Cardiac muscle cell (in vitro differentiated cells and primary cell): ENCODE results near the gene PTGFRN. TPM values are rescaled to one million over a fixed set of nuclear protein-coding genes. Genes with fewer than 3 reads are reported as not detected.
A peak's percentile ranks its signal among the peaks of the same experiment; 100 is the strongest.

ENCODE experiments used
- DNase-seq, 2 donors: peaks; one replicate each; pipeline versions ENCODE4 v3.0.0 to v3.0.0-alpha.2; 2010 to 2017; ENCODE audit warnings: low read depth in 1 of 2, low spot score in 1 of 2
- H3K27ac ChIP-seq: fragments of 200-600 bp; sonication (generic); 2 replicates; pipeline ENCODE4 v1.5.1; 2016
- H3K27me3 ChIP-seq: fragments of 200-600 bp; sonication (generic); 2 replicates; pipeline ENCODE4 v1.6.0; 2016; ENCODE audit warnings: control low read depth
- H3K36me3 ChIP-seq: fragments of 200-600 bp; sonication (generic); 2 replicates; pipeline ENCODE4 v1.5.1; 2016; ENCODE audit warnings: control low read depth
- H3K4me1 ChIP-seq: fragments of 200-600 bp; sonication (generic); 2 replicates; pipeline ENCODE4 v1.8.1; 2017; ENCODE audit warnings: low read depth, mild to moderate bottlenecking, mixed run types
- H3K4me3 ChIP-seq: fragments of 200-600 bp; sonication (generic); 2 replicates; pipeline ENCODE4 v1.5.1; 2016; ENCODE audit warnings: mild to moderate bottlenecking
- H3K9me3 ChIP-seq: fragments of 200-600 bp; sonication (generic); 2 replicates; pipeline ENCODE4 v1.5.1; 2017; ENCODE audit warnings: low read depth, mild to moderate bottlenecking, control low read depth
- CTCF ChIP-seq: IDR thresholded peaks from 2 replicates; pipeline ENCODE4 v1.5.1; 2012; ENCODE audit warnings: low read depth, mild to moderate bottlenecking, low read length
- polyA plus RNA-seq: library from polyadenylated mRNA; unstranded; fragments of >200 nt; fragmentation: Nextera tagmentation; extraction: Ambion mirVana; gene quantifications from 2 replicates; pipeline ENCODE4 v1.2.1, GENCODE V29; 2016
- total RNA-seq: library from RNA; depleted of rRNA; stranded (reverse); fragments of >200 nt; gene quantifications from 2 replicates; pipeline ENCODE4 v1.2.3, GENCODE V29; 2016

The PTGFRN gene
- total and polyA plus RNA-seq, 2 experiments from 2014 or later = 47.5 to 72.4 TPM

GRCh38 chr1:116910379-116911187 lies 867 bp downstream of the PTGFRN start:
- DNase-seq = peak; percentile 45 to 62
- peak overlapping the region; percentile 70 for H3K27ac ChIP-seq
- TF ChIP-seq CTCF = no peak

GRCh38 chr1:116911188-116911553 lies 1.5 kb downstream of the PTGFRN start:
- Histone ChIP-seq H3K27me3 (no peaks in the 10 kb centered on the region), H3K4me1 (peaks cover 27% of the 10 kb centered on the region), H3K9me3 (no peaks in the 10 kb centered on the region), H3K27ac (no peak overlapping the region), H3K36me3 (no peaks in the 10 kb centered on the region), H3K4me3 (peak overlapping the region; percentile 79)
- no peak for DNase-seq
- no peak for TF ChIP-seq CTCF

More at GRCh38 chr1:116910379-116911187, 867 bp downstream of the PTGFRN start:
- H3K4me3 ChIP-seq = peak overlapping the region; percentile 79
- H3K36me3 ChIP-seq = no peaks in the 10 kb centered on the region
- no peaks in the 10 kb centered on the region for H3K27me3 ChIP-seq
- H3K9me3 ChIP-seq = no peaks in the 10 kb centered on the region
- H3K4me1 ChIP-seq = peaks cover 22% of the 10 kb centered on the region

GRCh38 chr1:116911779-116912469 lies 2.2 kb downstream of the PTGFRN start:
- DNase-seq = no peak
- Histone ChIP-seq H3K27me3 (no peaks in the 10 kb centered on the region), H3K4me1 (peaks cover 35% of the 10 kb centered on the region), H3K9me3 (no peaks in the 10 kb centered on the region), H3K27ac (no peak overlapping the region), H3K4me3 (no peak overlapping the region), H3K36me3 (no peaks in the 10 kb centered on the region)
- TF ChIP-seq CTCF = no peak

- Histone ChIP-seq H3K9me3 (no peaks in the 10 kb centered on the region), H3K27ac (no peak overlapping the region), H3K4me1 (peaks cover 40% of the 10 kb centered on the region), H3K27me3 (no peaks in the 10 kb centered on the region), H3K36me3 (no peaks in the 10 kb centered on the region), H3K4me3 (no peak overlapping the region)
- TF ChIP-seq CTCF = no peak
- no peak for DNase-seq
These were observed 3.1 kb downstream of the PTGFRN start for GRCh38 chr1:116912846-116913245.

GRCh38 chr1:116913941-116914340 lies 4.2 kb downstream of the PTGFRN start:
- H3K9me3 ChIP-seq = no peaks in the 10 kb centered on the region
- H3K27me3 ChIP-seq = no peaks in the 10 kb centered on the region
- DNase-seq = no peak
- no peak for TF ChIP-seq CTCF
- no peaks in the 10 kb centered on the region for H3K36me3 ChIP-seq
- H3K4me1 ChIP-seq = peaks cover 40% of the 10 kb centered on the region
- H3K4me3 ChIP-seq = no peak overlapping the region
- H3K27ac ChIP-seq = no peak overlapping the region
